HG03439 (cell line): ENCODE results near the gene PTPRD.

Experiments used
- ATAC-seq: cut with Tn5 transposase; IDR thresholded peaks from one replicate; pipeline ENCODE4 v1.9.1; 2021; ENCODE audit warnings: mild to moderate bottlenecking, moderate library complexity; ENCODE audit not compliant: unreplicated experiment

Gene PTPRD

DNA sequence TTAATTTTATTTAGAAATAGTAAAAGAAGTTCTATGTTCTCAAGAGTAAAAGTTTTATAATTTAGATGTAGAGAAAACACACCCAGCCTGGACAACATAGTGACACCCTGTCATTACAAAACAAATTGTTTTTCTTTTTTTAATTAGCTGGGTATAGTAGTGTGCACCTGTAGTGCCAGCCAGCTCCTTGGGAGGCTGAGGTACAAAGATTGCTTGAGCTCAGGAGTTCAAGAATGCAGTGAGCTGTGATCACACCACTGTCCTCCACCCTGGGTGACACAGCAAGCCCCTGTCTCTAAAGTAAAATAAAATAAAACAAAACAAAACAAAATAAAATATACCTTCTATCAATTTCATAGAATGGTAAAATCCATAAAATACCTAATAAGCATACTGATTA is 1795.5 kb downstream of the PTPRD start:
- ATAC-seq: no peak

DNA sequence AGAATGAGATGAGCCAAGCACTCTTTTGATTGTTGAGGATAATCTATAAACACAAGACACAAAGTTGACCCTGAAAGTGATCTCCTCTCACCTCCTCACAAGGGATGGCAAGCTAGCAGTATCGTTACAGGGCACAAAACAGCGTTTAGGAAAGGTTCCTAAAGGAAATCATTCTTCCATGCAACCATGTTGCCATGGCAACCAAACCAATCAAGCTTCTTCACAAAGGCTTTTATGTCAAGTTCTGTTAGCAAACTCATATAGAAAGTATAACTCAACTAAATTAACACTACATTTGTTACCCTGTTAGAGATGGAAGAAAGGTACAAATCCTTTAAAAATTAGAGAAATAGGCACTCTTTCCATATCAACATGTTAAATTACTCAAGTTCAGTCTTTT is 1796.4 kb downstream of the PTPRD start:
- ATAC-seq: no peak

DNA sequence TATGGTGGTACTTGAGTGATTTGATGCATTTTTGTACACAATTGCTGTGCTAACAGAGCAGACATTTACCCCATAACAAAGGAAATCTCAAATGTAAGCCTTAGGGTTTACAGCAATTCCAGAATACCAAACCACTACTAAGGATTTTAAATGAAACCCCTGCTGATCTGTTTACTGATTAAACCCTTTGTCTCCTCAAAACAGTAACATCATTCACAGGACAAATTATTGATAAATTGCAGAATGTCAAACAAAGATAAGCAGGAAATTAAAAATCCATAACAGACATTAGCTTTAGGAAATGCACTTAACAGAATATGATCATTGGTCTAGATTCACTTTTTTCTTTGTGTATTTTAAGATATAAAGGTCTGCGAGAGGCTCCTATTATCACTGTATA is 1796.9 kb downstream of the PTPRD start:
- no peak for ATAC-seq

DNA sequence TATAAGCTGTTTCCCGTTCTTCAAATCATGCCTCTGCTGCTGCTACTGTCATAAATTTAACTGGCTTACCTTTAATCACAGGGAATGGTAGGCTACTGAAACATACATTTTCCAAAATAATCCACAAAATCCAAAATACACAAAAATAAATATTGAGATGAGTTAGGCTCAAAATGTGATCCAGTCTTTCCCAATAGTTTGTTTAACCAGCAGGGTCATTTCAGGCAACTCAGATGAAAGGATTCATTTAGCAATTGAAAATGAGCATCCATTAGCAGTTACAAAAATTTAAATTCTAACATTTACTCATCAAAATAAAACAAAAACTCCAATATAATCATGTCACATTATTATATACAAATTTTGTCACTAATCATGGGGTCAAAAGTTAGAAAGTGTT is 1797.6 kb downstream of the PTPRD start:
- no peak for ATAC-seq

DNA sequence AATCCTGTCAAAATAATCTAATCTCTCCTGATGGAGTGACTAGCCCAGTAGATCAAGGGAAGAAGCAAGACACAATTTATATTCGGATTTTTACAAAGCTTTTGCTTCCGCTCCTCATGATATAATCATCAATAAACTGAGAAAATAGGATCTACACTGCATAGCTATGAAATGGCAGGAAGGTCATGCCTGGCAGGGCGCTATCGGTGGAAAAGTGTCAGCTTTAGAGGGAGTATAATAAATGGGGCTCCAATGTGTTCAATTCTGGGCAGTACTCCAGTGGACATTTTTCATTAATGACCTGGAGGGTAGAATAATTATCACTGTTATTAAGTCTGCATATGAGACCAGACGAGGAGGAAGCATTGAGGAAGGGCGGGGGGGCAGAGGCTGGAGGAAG is 1799.9 kb downstream of the PTPRD start:
- no peak for ATAC-seq

DNA sequence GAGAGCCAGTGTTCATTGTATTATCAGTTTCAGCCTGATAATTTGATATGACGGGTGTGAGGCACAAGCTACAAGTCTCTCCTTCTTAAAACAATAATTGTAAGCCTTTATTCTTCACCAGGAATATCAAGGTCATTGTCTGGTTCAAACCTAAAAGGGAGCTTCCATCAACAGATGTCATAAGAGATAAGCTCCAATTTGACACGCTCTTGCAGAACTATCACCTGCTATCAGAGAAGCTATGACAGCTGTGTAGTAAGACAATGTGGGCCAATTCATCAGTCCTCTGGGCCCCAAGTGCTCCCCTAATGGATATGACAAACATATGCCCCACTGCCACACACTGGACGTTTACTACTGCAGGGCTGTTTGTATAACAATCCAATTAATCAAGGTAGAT is 1803.1 kb downstream of the PTPRD start:
- ATAC-seq: no peak

DNA sequence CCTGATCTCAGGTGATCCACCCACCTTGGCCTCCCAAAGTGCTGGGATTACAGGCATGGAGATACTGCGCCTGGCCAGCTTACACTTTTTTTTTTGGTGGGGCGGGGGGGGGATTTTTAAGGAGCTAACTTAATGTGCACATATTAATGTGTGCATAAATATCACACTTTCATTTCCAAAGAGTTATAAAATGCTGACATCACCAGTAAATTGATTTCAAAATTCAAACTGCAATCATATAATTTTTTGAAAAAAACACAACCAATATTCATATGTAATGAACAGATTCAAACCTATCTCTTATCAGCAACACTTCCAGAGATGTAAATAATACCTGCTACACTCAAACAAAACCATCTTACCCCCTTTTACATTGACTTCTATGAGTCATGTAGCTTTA is 1806.7 kb downstream of the PTPRD start:
- no peak for ATAC-seq

DNA sequence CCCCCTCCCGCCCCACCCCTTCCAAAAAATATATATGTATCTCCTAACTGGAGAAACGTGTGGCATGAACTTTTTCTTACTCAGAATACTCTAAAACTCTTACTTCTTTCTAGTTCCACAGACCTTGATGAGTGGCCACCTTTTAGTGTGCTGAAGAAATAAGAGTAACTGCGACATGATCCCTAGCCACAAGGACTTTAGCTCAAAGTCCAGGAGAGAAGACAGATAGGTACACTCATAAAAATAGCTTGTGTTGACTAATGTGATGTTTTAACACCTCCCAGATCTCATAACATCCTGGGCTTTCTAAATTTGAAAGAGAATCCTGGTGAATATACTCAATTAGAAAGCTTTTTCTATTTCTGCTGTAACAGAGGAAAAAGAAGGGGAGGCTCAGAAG is 1808.2 kb downstream of the PTPRD start:
- no peak for ATAC-seq

DNA sequence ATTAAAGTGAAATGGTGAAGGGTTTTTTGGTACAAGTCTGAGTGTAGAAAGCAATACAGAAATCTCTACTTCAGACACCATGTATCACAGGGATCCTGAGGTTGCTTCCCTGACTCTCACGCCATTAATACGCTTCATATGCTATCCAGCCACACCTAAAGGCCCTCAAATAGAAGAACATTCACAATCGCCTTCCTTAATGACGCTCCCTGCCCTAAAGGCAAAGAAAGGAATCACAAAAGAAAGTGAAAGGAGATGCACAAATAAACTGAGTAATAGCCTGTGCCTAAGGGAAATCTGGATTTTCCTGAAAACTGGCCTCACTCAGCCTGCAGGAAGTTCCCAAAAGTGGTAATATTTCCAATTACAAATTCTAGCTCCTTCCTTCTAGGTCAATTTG is 1810.6 kb downstream of the PTPRD start:
- no peak for ATAC-seq

DNA sequence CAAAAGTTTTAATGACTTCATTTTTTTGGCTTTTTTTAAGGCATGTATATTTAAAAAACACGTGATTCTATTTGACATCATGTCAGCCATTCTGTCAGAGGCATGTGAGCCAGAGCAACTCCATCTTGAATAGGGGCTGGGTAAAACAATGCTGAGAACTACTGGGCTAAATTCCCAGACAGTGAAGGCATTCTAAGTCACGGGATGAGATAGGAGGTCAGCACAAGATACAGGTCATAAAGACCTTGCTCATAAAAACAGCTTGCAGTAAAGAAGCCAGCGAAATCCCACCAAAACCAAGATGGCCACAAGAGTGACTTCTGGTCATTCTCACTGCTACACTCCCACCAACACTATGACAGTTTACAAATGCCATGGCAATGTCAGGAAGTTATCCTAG is 1812.6 kb downstream of the PTPRD start:
- ATAC-seq: no peak

DNA sequence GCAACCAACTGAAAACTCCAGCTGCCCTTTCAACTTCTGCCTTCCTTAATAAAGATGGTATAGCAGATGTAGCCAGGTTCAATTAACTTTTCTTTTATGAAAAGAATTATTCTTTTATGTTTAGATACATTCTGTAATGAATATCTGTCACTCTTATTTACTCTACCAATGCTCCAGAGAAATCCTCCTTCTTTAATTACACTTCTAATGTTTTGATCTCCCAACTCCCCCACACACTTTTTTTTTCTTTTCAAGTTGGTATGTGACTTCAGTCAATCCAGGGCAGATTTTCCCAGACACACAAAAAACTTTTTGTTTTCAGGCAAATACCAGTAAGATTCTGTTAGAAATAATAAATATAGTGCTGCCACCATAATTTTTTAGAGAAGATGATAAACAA is 1813.2 kb downstream of the PTPRD start:
- no peak for ATAC-seq

DNA sequence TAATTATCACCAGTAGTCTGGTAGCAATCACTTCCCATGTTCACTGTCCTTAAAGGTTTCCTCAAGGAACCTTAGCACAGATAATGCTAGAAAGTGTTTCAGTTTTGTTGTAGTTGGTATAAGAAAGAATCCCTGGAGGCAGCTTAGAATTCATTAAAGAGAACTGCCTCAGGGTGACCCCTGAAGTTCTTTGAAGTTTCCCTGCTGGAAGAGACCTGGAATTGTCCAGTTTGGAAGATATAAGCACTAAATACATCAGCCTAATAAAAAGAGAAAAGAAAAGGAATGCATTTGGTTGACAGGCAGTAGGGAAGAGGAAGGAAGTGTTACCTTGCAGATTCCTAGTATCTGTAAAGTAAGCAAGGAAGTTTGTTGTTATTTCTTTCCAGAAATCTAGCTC is 1813.6 kb downstream of the PTPRD start:
- no peak for ATAC-seq

DNA sequence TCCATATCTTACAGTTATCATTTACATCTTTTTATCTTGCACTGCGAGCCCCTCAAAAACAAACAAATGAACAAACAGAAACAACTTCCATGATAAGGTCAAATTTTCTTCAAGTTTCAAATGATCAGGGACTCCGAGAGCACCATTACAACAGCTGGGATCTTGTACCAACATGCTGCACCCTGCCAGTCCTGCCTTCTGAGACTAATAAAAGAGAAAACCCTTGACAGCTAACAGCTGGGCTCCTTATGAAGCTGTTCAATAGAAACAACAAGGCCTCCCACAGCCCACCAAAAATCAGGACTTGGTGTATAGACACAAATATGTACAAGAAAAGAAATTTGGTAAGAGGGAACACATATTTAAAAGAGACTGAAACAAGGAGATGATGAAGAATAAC is 1828.0 kb downstream of the PTPRD start:
- no peak for ATAC-seq

DNA sequence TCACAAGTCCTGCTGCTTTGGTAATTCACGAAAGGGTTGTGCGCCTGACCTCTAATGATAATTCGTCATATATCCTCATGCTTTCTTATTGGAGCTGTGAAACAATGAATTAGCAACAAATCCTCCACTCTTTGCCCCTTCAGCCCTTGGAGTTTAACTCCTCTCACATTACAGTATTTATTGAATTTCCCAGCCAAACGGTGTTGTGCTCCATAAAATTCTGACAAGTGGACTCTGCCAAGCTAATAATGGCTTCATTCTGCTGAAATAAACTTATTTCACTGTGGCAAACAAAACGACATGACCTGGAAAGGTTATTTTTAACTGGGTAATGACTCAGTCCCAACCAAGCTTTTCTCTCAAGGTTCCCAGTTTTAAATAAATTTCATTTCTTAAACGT is 1828.9 kb downstream of the PTPRD start:
- no peak for ATAC-seq

DNA sequence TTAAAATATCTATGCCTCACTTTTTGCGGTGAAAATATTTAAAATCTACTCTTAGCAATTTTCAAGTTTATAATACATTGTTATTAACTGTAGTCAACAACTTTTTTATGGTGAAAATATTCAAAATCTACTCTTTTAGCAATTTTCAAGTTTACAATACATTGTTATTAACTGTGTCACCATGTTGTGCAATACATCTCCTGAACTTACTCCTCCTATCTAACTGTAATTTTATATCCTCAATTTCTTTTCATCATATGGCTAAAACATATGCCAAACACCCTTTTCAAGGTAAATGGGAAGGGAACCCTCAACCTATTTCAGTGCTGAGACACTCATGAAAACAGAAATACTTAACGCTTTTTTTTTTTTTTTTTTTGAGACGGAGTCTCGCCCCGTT is 1830.6 kb downstream of the PTPRD start:
- ATAC-seq: no peak

DNA sequence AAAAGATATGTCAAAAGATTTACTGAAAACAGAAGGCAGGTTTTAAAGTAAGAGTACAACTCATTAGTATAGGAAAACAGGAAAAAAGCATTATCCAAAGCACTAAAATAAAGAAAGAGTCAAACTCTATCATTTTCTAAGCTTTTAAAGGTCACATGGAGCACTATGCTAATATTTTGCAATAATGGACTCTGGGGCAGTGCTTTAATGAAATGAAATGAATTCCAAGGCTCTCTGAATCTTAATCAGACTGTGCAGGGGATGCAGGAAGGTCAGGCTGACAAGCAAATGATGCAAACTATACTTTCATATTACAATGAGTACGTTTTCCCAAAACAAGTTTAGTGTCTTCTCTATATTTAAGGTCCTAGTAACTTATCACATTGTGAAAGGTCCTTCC is 1831.3 kb downstream of the PTPRD start:
- ATAC-seq: no peak

DNA sequence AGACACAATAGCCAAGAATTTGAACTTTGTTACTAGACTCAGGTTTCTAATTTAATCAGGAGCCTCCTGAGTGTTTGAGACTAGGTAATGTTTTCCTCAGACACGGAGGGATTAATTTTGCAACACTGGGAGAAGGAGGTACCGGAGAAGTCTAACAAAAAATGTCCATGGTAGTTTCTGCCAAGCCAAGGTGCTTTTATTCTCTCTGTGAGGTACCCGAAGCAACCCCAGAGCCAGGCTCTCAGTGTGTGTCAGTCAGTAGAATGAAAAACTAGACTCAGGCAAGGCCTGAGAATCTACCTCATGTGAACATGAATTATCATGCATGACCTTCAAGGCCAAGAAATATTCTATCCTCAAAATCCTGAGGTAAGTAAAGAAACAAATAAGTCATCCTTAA is 1832.4 kb downstream of the PTPRD start:
- no peak for ATAC-seq

DNA sequence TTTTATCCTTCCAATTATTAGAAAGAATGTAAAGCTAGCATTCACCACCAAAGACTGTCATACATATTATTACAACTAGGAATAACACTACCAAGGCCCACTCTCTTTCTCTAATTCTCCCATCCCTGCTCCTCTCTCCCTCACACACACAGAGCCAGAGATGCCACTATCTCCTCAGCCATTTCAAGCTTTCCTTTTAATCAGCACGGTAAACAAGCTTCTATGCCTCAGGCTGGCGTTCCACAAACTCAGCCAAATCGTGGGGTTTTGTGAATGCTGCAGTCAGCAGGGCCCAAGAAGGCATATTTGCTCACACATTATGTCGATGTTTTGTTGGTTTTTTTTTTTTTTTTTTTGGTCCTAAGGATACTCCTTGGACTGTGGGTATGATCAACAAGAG is 1833.3 kb downstream of the PTPRD start:
- ATAC-seq: no peak

DNA sequence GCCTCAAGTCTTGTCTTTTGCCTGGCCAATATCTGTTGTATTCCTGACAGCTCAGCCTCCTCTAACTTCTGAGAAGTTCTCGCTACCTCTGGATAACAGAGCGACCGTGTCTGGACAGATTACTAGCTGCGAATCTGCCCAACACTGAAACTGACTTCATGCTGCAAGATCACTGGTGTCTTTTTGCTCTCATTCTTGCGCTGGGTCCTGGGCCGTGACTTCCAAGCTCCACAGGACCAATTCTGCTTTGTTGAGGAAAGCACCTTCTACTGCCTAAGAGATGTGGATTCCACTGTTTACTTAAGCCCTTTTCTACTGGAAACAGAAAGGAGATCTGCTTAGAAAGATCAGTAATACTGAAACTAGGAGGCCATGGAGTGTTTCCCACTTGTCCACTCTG is 1834.4 kb downstream of the PTPRD start:
- no peak for ATAC-seq

DNA sequence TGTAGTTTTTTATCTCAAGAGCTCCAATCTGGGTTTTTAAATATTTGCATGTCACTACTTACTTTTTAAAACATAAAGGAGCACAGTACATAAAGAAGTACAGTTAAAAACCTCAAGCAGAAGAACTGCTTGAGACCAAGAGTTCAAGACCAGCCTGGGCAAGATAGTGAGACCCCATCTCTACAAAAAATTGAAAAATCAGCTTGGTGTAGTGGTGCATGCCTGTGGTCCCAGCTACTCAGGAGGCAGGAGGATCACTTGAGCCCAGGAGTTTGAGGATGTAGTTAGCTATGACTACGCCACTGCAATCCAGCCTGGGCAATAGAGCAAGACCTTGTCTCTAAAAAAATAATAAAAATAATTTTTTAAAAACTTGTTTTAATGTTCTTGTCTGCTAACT is 1840.5 kb downstream of the PTPRD start:
- no peak for ATAC-seq

DNA sequence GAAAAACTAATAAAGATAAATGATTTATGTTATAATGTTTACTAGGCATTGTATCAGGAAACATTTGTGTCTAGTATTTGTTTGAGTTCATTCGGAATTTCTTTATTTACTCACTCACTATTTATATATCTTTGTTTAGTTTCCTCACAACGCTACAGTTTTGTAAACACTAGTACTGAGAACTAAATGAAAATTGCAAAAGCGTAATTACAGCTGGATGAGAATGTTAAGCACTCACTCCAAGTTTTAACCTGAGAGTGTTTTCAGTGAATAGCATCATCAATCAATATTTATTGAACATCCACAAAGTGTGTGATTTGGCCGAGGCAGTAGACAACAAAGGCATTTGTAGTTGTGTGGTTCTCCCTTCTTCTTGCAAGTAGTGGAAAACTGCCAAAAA is 1843.6 kb downstream of the PTPRD start:
- no peak for ATAC-seq

DNA sequence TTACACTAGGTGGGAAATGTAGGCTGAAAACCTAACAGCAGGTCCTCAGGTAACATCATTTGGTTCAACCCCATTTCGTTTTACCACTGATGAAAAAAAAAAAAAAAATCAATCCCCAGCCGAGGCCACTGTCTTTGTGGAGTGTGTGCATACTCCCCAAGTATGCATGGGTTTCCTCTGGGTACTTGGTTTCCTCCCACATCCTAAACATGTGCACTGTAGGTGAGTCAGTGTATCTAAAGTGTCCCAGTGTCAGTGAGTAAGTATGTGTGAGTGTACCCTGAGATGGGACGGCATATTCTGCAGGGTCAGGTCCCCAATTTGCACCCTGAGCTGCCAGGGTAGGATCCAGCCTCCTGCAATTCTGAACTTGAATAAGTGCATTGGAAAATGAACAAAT is 1846.7 kb downstream of the PTPRD start:
- ATAC-seq: no peak

DNA sequence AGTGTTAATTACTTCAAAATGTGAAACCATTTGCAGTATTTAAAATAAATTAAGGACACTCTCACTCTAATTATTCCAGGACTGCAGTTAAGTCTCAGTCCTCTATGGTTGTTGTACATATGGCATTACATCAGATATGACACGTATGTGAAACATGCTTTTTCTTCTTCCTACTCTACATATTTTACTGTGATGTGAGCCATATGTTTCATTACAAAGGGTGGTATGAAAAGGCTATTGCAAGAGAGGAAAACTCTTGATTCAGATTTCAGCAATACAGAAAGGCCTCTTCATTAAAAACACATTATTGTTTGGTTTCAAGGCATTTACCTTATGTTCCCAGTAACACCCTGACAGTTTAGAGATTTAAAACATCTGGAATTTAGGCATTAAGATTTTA is 1848.8 kb downstream of the PTPRD start:
- ATAC-seq: no peak

DNA sequence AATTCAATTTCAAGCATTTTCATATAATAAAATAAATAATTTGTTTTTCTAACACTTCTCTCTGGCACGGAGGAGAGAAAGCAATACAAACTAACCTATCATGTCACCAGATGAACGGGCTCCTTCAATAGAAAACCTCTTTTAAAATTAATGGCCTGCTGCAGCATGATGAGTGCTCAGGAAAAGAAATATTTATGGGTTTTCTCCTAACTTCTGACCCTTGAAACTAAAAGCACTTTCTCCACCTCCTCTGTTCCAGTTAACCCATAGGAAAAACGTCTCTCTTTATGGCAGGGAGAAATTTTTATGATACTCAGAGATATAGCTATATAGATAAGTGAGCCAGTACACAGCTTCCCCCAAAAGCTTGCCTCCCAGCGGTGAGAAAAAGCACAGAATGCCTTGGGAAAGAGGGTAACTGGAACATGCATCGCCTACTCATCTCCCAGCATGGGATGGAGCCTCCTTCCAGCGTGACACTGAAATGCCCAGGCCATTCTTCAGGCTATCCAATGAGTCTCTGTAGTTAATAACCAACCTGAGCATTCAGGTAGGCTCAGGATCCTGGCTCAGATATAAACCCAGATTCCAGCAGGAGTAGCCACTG is 1850.2 kb downstream of the PTPRD start:
- ATAC-seq: no peak
